HCT116 (cell line): ENCODE measurements around the gene BTBD2. TPM values are rescaled to one million over a fixed set of nuclear protein-coding genes. Genes with fewer than 3 reads are reported as not detected.

Source experiments
- ATAC-seq: fragments of 200-7000 bp; cut with Tn5 transposase; 2 replicates; pipeline ENCODE4 v1.9.1; 2020; ENCODE audit warnings: mild to moderate bottlenecking, moderate library complexity
- BruUV-seq: library from RNA; stranded (reverse); fragments of 400-500 nt; replicated peaks from 2 replicates; lab custom pipeline; 2021; lab: Mats Ljungman, UMichigan
- CTCF ChIA-PET: fragments of 300-600 bp; sonication (Branson Sonifier 250); formaldehyde crosslinking; loops from one replicate; lab custom pipeline; 2021; ENCODE audit warnings: antibody characterized with exemption; lab: Charles Lee
- POLR2A ChIA-PET: fragments of 300-600, 350-600 bp; sonication (Branson Sonifier 250); formaldehyde crosslinking; loops from one replicate; lab custom pipeline; 2021; ENCODE audit warnings: antibody characterized with exemption; lab: Charles Lee
- RAD21 ChIA-PET, 2 experiments: fragments of 300-600 bp; sonication (Branson Sonifier 250); formaldehyde crosslinking; loops; one replicate each; lab custom pipeline; 2023; ENCODE audit warnings: low total read pairs in 2 of 2; ENCODE audit not compliant: uncharacterized antibody in 2 of 2, unreplicated experiment in 2 of 2, low non-redundant PET in 1 of 2; lab: Charles Lee
- DNase-seq: peaks from one replicate; pipeline ENCODE4 v3.0.0-alpha.2; 2010; ENCODE audit warnings: low read depth, low spot score
- H2AFZ ChIP-seq: fragments of 200-600 bp; shearing (Covaris generic), sonication (generic); 2 replicates; pipeline ENCODE4 v1.6.1; 2017; ENCODE audit warnings: low read depth, mixed run types, mixed read lengths, antibody characterized with exemption, low read length; ENCODE audit not compliant: poor library complexity, severe bottlenecking
- H3K27ac ChIP-seq: 2 replicates; pipeline ENCODE4 v1.5.1; 2012; ENCODE audit warnings: low read depth, low read length
- H3K27me3 ChIP-seq: fragments of 200-600 bp; sonication (generic); 2 replicates; pipeline ENCODE4 v1.6.1; 2016; ENCODE audit warnings: mixed run types, low read length, mixed read lengths; ENCODE audit not compliant: insufficient read depth
- H3K36me3 ChIP-seq, 2 experiments: fragments of 200-500 bp in 1 of 2; fragments of 200-600 bp in 1 of 2; sonication (Bioruptor generic) in 1 of 2; sonication (generic) in 1 of 2; 2 replicates each; pipeline versions ENCODE4 v1.5.1 to v1.6.1; 2014 to 2016; ENCODE audit warnings: low read length in 2 of 2, inconsistent platforms in 1 of 2, mixed read lengths in 1 of 2, mixed run types in 1 of 2; ENCODE audit not compliant: insufficient read depth in 2 of 2, control insufficient read depth in 1 of 2
- H3K4me1 ChIP-seq, 2 experiments: fragments of 200-600 bp in 1 of 2; sonication (generic) in 1 of 2; 2 replicates each; pipeline versions ENCODE4 v1.5.1 to v1.6.1; 2012 to 2017; ENCODE audit warnings: low read length in 2 of 2, inconsistent platforms in 1 of 2, mild to moderate bottlenecking in 1 of 2, mixed read lengths in 1 of 2, mixed run types in 1 of 2, moderate library complexity in 1 of 2; ENCODE audit not compliant: insufficient read depth in 2 of 2, control insufficient read depth in 1 of 2
- H3K4me2 ChIP-seq: fragments of 200-600 bp; sonication (generic); 2 replicates; pipeline ENCODE4 v1.6.1; 2017; ENCODE audit warnings: mixed run types, low read length, mixed read lengths
- H3K4me3 ChIP-seq, 2 experiments: fragments of 200-600 bp in 1 of 2; sonication (generic) in 1 of 2; replicated peaks in 1 of 2; 2 replicates each; pipeline ENCODE4 v1.5.1; 2011 to 2016; ENCODE audit warnings: low read length in 2 of 2, control low read depth in 1 of 2, low read depth in 1 of 2, mild to moderate bottlenecking in 1 of 2, mixed read lengths in 1 of 2, mixed run types in 1 of 2
- H3K79me2 ChIP-seq: fragments of 200-600 bp; sonication (generic); 2 replicates; pipeline ENCODE4 v1.6.1; 2017; ENCODE audit warnings: mild to moderate bottlenecking, mixed run types, low read length, moderate library complexity, mixed read lengths; ENCODE audit not compliant: insufficient read depth
- H3K9ac ChIP-seq: fragments of 200-600 bp; sonication (generic); 2 replicates; pipeline ENCODE4 v1.6.1; 2016; ENCODE audit warnings: low read length, mixed read lengths
- H3K9me2 ChIP-seq: fragments of 200-600 bp; sonication (generic), shearing (Covaris generic); 2 replicates; pipeline ENCODE4 v1.6.1; 2017; ENCODE audit warnings: mixed run types, mild to moderate bottlenecking, moderate library complexity; ENCODE audit not compliant: insufficient read depth
- H3K9me3 ChIP-seq, 2 experiments: fragments of 200-500 bp in 1 of 2; fragments of 200-600 bp in 1 of 2; sonication (Bioruptor generic) in 1 of 2; sonication (generic) in 1 of 2; 2 replicates each; pipeline ENCODE4 v1.6.1; 2014 to 2017; ENCODE audit warnings: low read length in 2 of 2, mixed read lengths in 2 of 2, inconsistent platforms in 1 of 2, low read depth in 1 of 2, mild to moderate bottlenecking in 1 of 2, mixed run types in 1 of 2, moderate library complexity in 1 of 2; ENCODE audit not compliant: control insufficient read depth in 1 of 2, insufficient read depth in 1 of 2
- H4K20me1 ChIP-seq: fragments of 200-600 bp; sonication (generic), shearing (Covaris generic); 2 replicates; pipeline ENCODE4 v1.6.1; 2017; ENCODE audit warnings: mixed run types, mild to moderate bottlenecking, moderate library complexity; ENCODE audit not compliant: insufficient read depth
- CBX3 ChIP-seq: IDR thresholded peaks from 2 replicates; pipeline ENCODE4 v1.6.1; 2012; ENCODE audit warnings: low read depth
- CEBPB ChIP-seq: IDR thresholded peaks from 2 replicates; pipeline ENCODE4 v1.6.1; 2012; ENCODE audit warnings: low read depth
- EZH2 ChIP-seq: fragments of 200-600 bp; sonication (generic); IDR thresholded peaks from 2 replicates; pipeline ENCODE4 v1.6.1; 2017; ENCODE audit warnings: antibody characterized with exemption, mixed run types
- FOSL1 ChIP-seq: IDR thresholded peaks from 2 replicates; pipeline ENCODE4 v1.6.1; 2012; ENCODE audit warnings: low read depth
- JUND ChIP-seq: IDR thresholded peaks from 2 replicates; pipeline ENCODE4 v1.6.1; 2012
- RAD21 ChIP-seq: IDR thresholded peaks from 2 replicates; pipeline ENCODE4 v1.6.1; 2012; ENCODE audit warnings: low read depth, mild to moderate bottlenecking
- SP1 ChIP-seq: IDR thresholded peaks from 2 replicates; pipeline ENCODE4 v1.6.1; 2012; ENCODE audit warnings: low read depth
- SRF ChIP-seq: IDR thresholded peaks from 2 replicates; pipeline ENCODE4 v1.6.1; 2012; ENCODE audit warnings: low read depth
- TCF7L2 ChIP-seq: IDR thresholded peaks from 2 replicates; pipeline ENCODE4 v1.7.0; 2011; ENCODE audit warnings: borderline replicate concordance, inconsistent platforms; ENCODE audit not compliant: insufficient read depth, insufficient read length; ENCODE audit errors: extremely low read depth
- intact Hi-C: fragments of 100-400 bp; cut with micrococcal nuclease; formaldehyde crosslinking; loops from 2 replicates; pipeline ENCODE4 v1.10.0; 2022
- total RNA-seq: library from RNA; stranded (reverse); gene quantifications from one replicate; pipeline ENCODE4 v1.2.1, GENCODE V29; 2021; ENCODE audit not compliant: unreplicated experiment
- TF ChIP-seq, protein P1 (sequence below): IDR thresholded peaks from 2 replicates; pipeline ENCODE4 v1.6.1; 2011; ENCODE audit warnings: mild to moderate bottlenecking, low read length, moderate library complexity; ENCODE audit not compliant: insufficient replicate concordance; ENCODE audit errors: extremely low read depth
- TF ChIP-seq, protein P2 (sequence below): IDR thresholded peaks from 2 replicates; pipeline ENCODE4 v1.6.1; 2012; ENCODE audit warnings: low read depth
- TF ChIP-seq, protein P3 (sequence below): IDR thresholded peaks from 2 replicates; pipeline ENCODE4 v1.6.1; 2012
- TF ChIP-seq, protein P4 (sequence below), 3 experiments: fragments of 200-600 bp in 1 of 3; sonication (generic) in 1 of 3; IDR thresholded peaks in 2 of 3; conservative IDR thresholded peaks in 1 of 3; 2 replicates each; pipeline ENCODE4 v1.5.1; 2012 to 2017; ENCODE audit warnings: low read depth in 2 of 3, low read length in 2 of 3, antibody characterized with exemption in 1 of 3, borderline replicate concordance in 1 of 3, control low read depth in 1 of 3, mild to moderate bottlenecking in 1 of 3, mixed read lengths in 1 of 3, mixed run types in 1 of 3, moderate library complexity in 1 of 3; ENCODE audit not compliant: insufficient read depth in 1 of 3

The BTBD2 gene
- total RNA-seq, 1 experiment from 2014 or later: 112 TPM

DNA sequence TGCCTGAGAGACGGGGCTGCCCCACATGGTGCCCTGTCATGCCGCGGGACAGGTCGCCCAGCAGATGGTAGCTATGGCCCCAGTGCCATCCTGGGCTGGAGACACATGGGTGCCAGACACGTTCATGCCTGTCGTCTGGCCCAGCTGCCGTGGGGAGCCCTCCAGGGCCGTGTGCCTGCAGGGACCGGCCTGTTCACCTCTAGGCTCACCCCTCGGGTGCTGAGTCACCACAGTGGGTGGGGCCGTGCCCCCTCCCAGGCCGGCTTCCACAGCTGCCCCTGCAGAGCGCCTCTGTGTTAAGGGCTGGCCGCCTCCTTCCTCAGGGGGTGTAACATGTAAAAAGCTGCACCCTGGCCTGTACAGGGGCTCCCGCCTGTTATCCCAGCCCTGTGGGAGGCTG is 38.4 kb downstream of the BTBD2 start:
- Histone ChIP-seq H3K9me3 (no peaks in the 10 kb centered on the region), H3K36me3 (peaks cover 4 to 16% of the 10 kb centered on the region in 2 experiments; a peak in 2 of 4 replicates), H3K9ac (no peak overlapping the region), H3K27ac (no peak overlapping the region; the same call in 1 of the 2 replicates), H3K79me2 (peaks cover 44% of the 10 kb centered on the region), H3K4me2 (no peak overlapping the region), H3K9me2 (no peaks in the 10 kb centered on the region), H4K20me1 (no peaks in the 10 kb centered on the region), H3K4me1 (no peaks in the 10 kb centered on the region), H3K4me3 (no peak overlapping the region), H3K27me3 (no peaks in the 10 kb centered on the region), H2AFZ (no peak overlapping the region)
- no TSS peak for BruUV-seq
- CTCF ChIA-PET: no interaction called here
- TF ChIP-seq, protein P1, sequence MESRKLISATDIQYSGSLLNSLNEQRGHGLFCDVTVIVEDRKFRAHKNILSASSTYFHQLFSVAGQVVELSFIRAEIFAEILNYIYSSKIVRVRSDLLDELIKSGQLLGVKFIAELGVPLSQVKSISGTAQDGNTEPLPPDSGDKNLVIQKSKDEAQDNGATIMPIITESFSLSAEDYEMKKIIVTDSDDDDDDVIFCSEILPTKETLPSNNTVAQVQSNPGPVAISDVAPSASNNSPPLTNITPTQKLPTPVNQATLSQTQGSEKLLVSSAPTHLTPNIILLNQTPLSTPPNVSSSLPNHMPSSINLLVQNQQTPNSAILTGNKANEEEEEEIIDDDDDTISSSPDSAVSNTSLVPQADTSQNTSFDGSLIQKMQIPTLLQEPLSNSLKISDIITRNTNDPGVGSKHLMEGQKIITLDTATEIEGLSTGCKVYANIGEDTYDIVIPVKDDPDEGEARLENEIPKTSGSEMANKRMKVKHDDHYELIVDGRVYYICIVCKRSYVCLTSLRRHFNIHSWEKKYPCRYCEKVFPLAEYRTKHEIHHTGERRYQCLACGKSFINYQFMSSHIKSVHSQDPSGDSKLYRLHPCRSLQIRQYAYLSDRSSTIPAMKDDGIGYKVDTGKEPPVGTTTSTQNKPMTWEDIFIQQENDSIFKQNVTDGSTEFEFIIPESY: no peak
- TF ChIP-seq SP1 (no peak), TCF7L2 (no peak), SRF (no peak), EZH2 (no peak), JUND (no peak), CEBPB (no peak), CBX3 (no peak), FOSL1 (no peak), RAD21 (no peak)
- TF ChIP-seq, protein P2, sequence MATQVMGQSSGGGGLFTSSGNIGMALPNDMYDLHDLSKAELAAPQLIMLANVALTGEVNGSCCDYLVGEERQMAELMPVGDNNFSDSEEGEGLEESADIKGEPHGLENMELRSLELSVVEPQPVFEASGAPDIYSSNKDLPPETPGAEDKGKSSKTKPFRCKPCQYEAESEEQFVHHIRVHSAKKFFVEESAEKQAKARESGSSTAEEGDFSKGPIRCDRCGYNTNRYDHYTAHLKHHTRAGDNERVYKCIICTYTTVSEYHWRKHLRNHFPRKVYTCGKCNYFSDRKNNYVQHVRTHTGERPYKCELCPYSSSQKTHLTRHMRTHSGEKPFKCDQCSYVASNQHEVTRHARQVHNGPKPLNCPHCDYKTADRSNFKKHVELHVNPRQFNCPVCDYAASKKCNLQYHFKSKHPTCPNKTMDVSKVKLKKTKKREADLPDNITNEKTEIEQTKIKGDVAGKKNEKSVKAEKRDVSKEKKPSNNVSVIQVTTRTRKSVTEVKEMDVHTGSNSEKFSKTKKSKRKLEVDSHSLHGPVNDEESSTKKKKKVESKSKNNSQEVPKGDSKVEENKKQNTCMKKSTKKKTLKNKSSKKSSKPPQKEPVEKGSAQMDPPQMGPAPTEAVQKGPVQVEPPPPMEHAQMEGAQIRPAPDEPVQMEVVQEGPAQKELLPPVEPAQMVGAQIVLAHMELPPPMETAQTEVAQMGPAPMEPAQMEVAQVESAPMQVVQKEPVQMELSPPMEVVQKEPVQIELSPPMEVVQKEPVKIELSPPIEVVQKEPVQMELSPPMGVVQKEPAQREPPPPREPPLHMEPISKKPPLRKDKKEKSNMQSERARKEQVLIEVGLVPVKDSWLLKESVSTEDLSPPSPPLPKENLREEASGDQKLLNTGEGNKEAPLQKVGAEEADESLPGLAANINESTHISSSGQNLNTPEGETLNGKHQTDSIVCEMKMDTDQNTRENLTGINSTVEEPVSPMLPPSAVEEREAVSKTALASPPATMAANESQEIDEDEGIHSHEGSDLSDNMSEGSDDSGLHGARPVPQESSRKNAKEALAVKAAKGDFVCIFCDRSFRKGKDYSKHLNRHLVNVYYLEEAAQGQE: no peak
- TF ChIP-seq, protein P3, sequence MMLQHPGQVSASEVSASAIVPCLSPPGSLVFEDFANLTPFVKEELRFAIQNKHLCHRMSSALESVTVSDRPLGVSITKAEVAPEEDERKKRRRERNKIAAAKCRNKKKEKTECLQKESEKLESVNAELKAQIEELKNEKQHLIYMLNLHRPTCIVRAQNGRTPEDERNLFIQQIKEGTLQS: no peak
- TF ChIP-seq, protein P4, sequence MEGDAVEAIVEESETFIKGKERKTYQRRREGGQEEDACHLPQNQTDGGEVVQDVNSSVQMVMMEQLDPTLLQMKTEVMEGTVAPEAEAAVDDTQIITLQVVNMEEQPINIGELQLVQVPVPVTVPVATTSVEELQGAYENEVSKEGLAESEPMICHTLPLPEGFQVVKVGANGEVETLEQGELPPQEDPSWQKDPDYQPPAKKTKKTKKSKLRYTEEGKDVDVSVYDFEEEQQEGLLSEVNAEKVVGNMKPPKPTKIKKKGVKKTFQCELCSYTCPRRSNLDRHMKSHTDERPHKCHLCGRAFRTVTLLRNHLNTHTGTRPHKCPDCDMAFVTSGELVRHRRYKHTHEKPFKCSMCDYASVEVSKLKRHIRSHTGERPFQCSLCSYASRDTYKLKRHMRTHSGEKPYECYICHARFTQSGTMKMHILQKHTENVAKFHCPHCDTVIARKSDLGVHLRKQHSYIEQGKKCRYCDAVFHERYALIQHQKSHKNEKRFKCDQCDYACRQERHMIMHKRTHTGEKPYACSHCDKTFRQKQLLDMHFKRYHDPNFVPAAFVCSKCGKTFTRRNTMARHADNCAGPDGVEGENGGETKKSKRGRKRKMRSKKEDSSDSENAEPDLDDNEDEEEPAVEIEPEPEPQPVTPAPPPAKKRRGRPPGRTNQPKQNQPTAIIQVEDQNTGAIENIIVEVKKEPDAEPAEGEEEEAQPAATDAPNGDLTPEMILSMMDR (IDR thresholded peaks at IDR 0.05 in 2 of 3, conservative IDR thresholded peaks at IDR 0.05 in 1 of 3; ENCODE audit: borderline replicate concordance in 1 of 3, insufficient read depth in 1 of 3, low read depth in 2 of 3, low read length in 2 of 3): no peak
- RAD21 ChIA-PET: no interaction called here
- POLR2A ChIA-PET: interaction anchor here (0.6 kb wide), 1 partner anchor 18 kb away, joined by 3 read pairs; no protein-coding TSS in a partner anchor
- ATAC-seq (no peak), DNase-seq (no peak)
- intact Hi-C loops: no loop called here
